Uterus (tissue), 4 donors: ENCODE measurements around the gene SF3B6. TPM values are rescaled to one million over a fixed set of nuclear protein-coding genes. Genes with fewer than 3 reads are reported as not detected.

ENCODE experiments used
- DNase-seq, 2 donors: peaks; one replicate each; pipeline ENCODE4 v3.0.0-alpha.2; 2019 to 2020
- H3K27ac ChIP-seq, 2 donors: fragments of 200-600 bp; sonication (generic); 1 replicate in 1 of 2; 2 replicates in 1 of 2; pipeline ENCODE4 v1.5.1; 2016 to 2018
- H3K27me3 ChIP-seq, 2 donors: fragments of 200-600 bp; sonication (generic); one replicate each; pipeline ENCODE4 v1.5.1; 2018 to 2019; ENCODE audit warnings: control low read depth in 1 of 2
- H3K36me3 ChIP-seq, 2 donors: fragments of 200-600 bp; sonication (generic); one replicate each; pipeline ENCODE4 v1.5.1; 2019; ENCODE audit warnings: control low read depth in 1 of 2
- H3K4me1 ChIP-seq, 2 donors: fragments of 200-600 bp; sonication (generic); one replicate each; pipeline ENCODE4 v1.5.1; 2018 to 2019; ENCODE audit warnings: control low read depth in 1 of 2
- H3K4me3 ChIP-seq, 2 donors: fragments of 200-600 bp; sonication (generic); 1 replicate in 1 of 2; 2 replicates in 1 of 2; pipeline ENCODE4 v1.5.1; 2018 to 2019; ENCODE audit warnings: mild to moderate bottlenecking in 1 of 2
- H3K9me3 ChIP-seq, 2 donors: fragments of 200-600 bp; sonication (generic); one replicate each; pipeline ENCODE4 v1.5.1; 2019; ENCODE audit warnings: control low read depth in 1 of 2
- POLR2A ChIP-seq, 2 donors: fragments of 450-650 bp; IDR thresholded peaks; one replicate each; pipeline ENCODE4 v1.6.1; 2016; ENCODE audit warnings: antibody characterized with exemption in 2 of 2, mild to moderate bottlenecking in 1 of 2, moderate library complexity in 1 of 2
- intact Hi-C: fragments of 100-400 bp; cut with DNase I; formaldehyde crosslinking; loops from one replicate; pipeline ENCODE4 v1.15.1; 2023; ENCODE audit warnings: low total_unique reads
- total RNA-seq, 4 donors: library from RNA; depleted of rRNA in 3 of 4; stranded (reverse); fragments of >200 nt in 3 of 4; gene quantifications; one replicate each; pipeline versions ENCODE4 v1.1.0 to v1.2.4, GENCODE V29; 2014 to 2023
- TF ChIP-seq, protein P1 (sequence below), 4 experiments: fragments of 200-600 bp in 2 of 4; fragments of 450-650 bp in 2 of 4; sonication (generic) in 2 of 4; IDR thresholded peaks; one replicate each; pipeline ENCODE4 v1.5.1; 2016 to 2019; ENCODE audit warnings: antibody characterized with exemption in 4 of 4, mild to moderate bottlenecking in 2 of 4, moderate library complexity in 1 of 4
- donor health status: DM: yes; HTN: yes; CAD: no.

SF3B6 gene
- total RNA-seq, 4 donors from 2014 or later = 55.0 to 99.0 (median 77.1) TPM

GRCh38 chr2:24055750-24056149, 20.4 kb downstream of the SF3B6 start:
- Histone ChIP-seq H3K27ac (no peak overlapping the region), H3K9me3 (no peaks in the 10 kb centered on the region), H3K4me3 (no peak overlapping the region), H3K36me3 (no peaks in the 10 kb centered on the region), H3K4me1 (no peaks in the 10 kb centered on the region), H3K27me3 (no peaks in the 10 kb centered on the region)
- no peak for DNase-seq
- TF ChIP-seq POLR2A (IDR thresholded peaks at IDR 0.05) = no peak
- TF ChIP-seq, protein P1, sequence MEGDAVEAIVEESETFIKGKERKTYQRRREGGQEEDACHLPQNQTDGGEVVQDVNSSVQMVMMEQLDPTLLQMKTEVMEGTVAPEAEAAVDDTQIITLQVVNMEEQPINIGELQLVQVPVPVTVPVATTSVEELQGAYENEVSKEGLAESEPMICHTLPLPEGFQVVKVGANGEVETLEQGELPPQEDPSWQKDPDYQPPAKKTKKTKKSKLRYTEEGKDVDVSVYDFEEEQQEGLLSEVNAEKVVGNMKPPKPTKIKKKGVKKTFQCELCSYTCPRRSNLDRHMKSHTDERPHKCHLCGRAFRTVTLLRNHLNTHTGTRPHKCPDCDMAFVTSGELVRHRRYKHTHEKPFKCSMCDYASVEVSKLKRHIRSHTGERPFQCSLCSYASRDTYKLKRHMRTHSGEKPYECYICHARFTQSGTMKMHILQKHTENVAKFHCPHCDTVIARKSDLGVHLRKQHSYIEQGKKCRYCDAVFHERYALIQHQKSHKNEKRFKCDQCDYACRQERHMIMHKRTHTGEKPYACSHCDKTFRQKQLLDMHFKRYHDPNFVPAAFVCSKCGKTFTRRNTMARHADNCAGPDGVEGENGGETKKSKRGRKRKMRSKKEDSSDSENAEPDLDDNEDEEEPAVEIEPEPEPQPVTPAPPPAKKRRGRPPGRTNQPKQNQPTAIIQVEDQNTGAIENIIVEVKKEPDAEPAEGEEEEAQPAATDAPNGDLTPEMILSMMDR (IDR thresholded peaks at IDR 0.05) = no peak
- intact Hi-C loops = no loop called here

- Histone ChIP-seq H3K4me1 (no peaks in the 10 kb centered on the region), H3K36me3 (no peaks in the 10 kb centered on the region), H3K9me3 (no peaks in the 10 kb centered on the region), H3K27me3 (no peaks in the 10 kb centered on the region), H3K4me3 (no peak overlapping the region), H3K27ac (no peak overlapping the region)
- no peak for TF ChIP-seq POLR2A (IDR thresholded peaks at IDR 0.05)
- TF ChIP-seq, protein P1 (IDR thresholded peaks at IDR 0.05) = no peak
- DNase-seq = no peak
- intact Hi-C loops = no loop called here
These were observed 21.6 kb downstream of the SF3B6 start for GRCh38 chr2:24054366-24055010.

DNA sequence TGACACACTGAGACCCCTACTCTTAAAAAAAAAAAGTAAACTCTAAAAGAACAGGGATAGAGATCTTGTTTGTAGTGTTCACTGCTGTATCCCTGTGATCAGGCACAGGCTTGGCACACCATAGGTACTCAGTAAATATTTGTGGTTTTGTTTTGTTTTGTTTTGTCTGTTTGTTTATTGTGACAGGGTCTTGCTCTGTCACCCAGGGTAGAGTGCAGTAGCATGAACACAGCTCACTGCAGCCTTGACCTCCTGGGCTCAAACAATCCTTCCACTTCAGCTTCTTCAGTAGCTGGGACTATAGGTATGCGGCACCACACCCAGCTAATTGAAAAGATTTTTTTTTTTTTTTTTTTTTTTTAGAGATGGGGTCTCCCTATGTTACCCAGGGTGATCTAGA, 23.2 kb downstream of the SF3B6 start:
- H3K4me1 ChIP-seq = no peaks in the 10 kb centered on the region
- intact Hi-C loops = no loop called here
- no peak overlapping the region for H3K27ac ChIP-seq
- H3K9me3 ChIP-seq = no peaks in the 10 kb centered on the region
- no peak overlapping the region for H3K4me3 ChIP-seq
- no peaks in the 10 kb centered on the region for H3K36me3 ChIP-seq
- TF ChIP-seq POLR2A (IDR thresholded peaks at IDR 0.05) = no peak
- TF ChIP-seq, protein P1 (IDR thresholded peaks at IDR 0.05) = no peak
- no peak for DNase-seq
- no peaks in the 10 kb centered on the region for H3K27me3 ChIP-seq

DNA sequence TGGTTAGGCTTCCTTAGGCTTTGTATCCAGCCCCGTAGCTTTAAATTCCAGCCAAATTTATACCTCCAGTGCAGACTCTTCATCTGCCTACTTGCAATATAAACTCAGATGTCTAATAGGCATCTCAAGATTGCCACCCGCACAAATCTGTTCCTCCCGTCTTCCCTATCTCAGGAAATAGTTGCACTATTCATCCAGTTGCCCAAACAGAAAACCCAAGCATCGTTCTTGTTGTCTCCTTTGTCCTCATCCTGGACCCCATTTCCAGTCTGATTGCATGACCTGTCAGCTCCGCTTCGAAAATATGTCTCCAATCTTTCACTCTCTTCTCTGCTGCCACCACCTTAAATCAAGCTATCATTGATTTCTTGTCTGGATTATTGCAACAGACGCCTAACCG, 24.3 kb downstream of the SF3B6 start:
- no peak for DNase-seq
- no peak overlapping the region for H3K27ac ChIP-seq
- no peaks in the 10 kb centered on the region for H3K36me3 ChIP-seq
- H3K4me3 ChIP-seq = no peak overlapping the region
- H3K9me3 ChIP-seq = no peaks in the 10 kb centered on the region
- no peaks in the 10 kb centered on the region for H3K27me3 ChIP-seq
- TF ChIP-seq, protein P1 (IDR thresholded peaks at IDR 0.05) = no peak
- no peak for TF ChIP-seq POLR2A (IDR thresholded peaks at IDR 0.05)
- H3K4me1 ChIP-seq = no peaks in the 10 kb centered on the region
- intact Hi-C loops = no loop called here

DNA sequence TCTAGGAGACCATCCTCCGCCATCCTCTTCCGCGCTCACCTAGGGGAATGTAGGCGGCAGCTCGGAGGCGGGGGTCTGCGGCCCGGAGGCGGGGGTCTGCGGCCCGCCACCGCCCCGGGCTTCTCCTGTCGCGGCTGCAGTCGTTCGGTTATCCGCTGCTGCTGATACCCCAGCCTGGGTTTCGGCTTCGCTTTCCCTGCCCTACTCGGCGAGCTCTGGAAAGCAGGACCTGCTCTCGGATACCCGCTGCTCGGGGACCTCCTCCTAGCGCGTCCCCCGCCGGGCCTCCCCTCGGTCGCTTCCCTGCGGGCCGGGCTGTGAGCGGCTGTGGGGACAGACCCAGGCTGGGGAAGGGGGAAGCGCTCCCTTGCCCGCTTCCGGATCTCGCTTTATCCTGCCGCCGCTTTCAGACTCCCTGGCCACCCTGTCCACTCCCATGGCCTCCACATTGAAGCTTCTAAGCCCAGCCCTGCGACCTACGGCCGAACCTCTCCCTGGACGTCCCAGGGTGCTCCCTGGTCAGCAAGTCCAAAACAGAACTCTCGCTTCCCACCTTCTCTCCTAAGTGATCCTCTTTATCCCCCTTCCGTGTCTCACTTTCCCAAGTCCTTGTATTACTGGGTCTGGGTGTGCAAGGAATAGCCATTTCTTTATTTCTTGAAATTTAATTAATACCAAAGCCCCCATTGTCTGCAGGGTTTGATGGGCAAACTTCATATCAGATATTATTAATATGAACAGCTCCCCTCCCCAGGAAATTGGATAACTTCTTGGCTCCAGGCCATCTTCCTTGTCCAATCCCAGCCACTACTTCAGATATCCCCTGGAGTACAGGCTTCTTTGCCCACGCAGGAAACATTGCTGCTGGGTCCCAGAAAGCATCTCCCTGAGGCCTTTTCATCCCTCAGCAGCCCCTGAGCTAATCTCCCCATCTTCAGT, 25.8 kb downstream of the SF3B6 start:
- Histone ChIP-seq H3K4me1 (peaks cover 0 to 3% of the 10 kb centered on the region in 2 donors), H3K4me3 (peak overlapping the region; percentile 57 to 91), H3K36me3 (no peaks in the 10 kb centered on the region), H3K27me3 (no peaks in the 10 kb centered on the region), H3K9me3 (no peaks in the 10 kb centered on the region), H3K27ac (peak overlapping the region; percentile 75 to 81)
- DNase-seq = peak; percentile 22 to 29
- intact Hi-C loops = no loop called here
- TF ChIP-seq, protein P1 (IDR thresholded peaks at IDR 0.05) = no peak
